AG09319 (cell line): ENCODE measurements around the gene WNT1.

Experiments
- DNase-seq: peaks from one replicate; pipeline ENCODE4 v3.0.0-alpha.2; 2010; ENCODE audit warnings: low read depth; ENCODE audit errors: extremely low read depth
- TF ChIP-seq, protein P1 (sequence below): IDR thresholded peaks from 2 replicates; pipeline ENCODE4 v1.5.1; 2011; ENCODE audit warnings: low read depth, mild to moderate bottlenecking, inconsistent platforms, low read length, moderate library complexity

Gene WNT1

DNA sequence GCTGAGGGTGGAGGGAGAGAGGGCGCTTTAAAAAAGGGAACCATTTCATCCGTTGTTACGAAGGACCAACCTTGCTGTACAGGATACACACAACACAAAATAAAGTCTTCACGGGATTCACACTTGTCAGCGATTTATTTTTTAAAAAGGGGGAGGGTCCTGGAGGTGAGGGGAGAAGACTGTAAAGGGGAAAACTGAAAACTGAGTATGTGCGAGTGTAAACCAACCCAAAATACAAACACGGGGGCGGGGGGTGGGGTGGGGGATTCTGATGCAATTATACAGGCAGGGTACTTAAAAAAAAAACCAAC, 41.0 kb downstream of the WNT1 start:
- DNase-seq = no peak
- TF ChIP-seq, protein P1, sequence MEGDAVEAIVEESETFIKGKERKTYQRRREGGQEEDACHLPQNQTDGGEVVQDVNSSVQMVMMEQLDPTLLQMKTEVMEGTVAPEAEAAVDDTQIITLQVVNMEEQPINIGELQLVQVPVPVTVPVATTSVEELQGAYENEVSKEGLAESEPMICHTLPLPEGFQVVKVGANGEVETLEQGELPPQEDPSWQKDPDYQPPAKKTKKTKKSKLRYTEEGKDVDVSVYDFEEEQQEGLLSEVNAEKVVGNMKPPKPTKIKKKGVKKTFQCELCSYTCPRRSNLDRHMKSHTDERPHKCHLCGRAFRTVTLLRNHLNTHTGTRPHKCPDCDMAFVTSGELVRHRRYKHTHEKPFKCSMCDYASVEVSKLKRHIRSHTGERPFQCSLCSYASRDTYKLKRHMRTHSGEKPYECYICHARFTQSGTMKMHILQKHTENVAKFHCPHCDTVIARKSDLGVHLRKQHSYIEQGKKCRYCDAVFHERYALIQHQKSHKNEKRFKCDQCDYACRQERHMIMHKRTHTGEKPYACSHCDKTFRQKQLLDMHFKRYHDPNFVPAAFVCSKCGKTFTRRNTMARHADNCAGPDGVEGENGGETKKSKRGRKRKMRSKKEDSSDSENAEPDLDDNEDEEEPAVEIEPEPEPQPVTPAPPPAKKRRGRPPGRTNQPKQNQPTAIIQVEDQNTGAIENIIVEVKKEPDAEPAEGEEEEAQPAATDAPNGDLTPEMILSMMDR = no peak

DNA sequence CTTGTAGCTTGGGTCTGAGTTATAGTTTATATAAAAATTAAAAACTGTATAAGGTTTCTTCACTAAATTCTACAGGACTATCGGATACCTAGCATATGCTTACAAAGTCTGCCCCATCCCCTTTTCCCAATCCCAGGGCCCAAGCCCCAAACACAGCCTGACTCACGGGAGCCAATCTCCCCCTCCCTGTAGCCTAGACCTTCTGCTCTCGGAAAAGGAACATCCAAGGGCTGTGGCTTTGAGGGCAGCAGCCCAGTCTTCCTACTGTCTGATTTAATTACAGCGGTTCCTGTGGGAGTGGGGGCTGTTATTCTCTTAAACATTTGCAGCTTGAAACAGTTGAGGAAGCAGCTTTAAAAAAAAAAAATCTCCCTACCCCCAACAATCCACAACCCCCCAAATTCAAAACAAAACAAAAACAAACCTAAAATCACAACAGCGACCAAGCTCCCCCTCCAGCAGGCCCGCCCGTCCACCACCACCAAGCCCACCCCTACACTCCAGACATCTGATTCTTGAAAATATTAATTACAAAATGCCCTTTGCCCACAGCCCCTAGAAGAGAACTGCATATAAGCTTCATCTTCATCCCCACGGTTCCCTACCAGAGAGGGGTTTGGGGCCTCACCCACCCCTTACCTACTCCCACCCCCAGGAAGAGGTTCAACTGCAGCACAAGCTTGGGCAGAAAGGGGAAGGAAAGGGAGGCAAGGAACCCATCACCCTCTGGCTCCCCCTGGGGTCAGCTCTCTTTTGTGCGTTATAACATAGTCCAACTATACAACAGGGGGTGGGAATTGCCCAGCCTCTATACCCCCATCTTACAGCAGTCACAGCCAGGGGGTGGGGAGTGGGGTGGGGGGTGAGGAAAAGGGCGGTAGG, 41.6 kb downstream of the WNT1 start:
- TF ChIP-seq, protein P1 = peak; percentile 26
- no peak for DNase-seq

DNA sequence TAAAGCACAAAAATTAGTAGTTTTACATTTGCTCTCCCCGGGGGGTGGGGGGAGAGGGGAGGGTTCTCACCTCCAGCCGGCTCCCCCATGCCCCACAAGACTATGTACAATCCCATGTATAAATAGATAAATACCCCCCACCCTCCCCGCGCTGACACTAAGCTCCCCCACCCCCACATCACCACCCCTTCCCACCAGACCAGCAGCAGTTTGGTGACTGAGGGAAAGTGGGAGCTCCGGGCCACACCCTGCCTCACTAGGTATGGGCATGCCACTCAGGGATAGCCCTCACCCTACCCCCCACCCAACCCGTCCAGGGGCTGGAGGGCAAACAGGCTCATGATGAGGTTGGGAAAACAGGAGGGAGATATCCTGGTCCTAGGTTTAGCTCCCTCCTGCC, 42.3 kb downstream of the WNT1 start:
- no peak for DNase-seq
- TF ChIP-seq, protein P1 = no peak

DNA sequence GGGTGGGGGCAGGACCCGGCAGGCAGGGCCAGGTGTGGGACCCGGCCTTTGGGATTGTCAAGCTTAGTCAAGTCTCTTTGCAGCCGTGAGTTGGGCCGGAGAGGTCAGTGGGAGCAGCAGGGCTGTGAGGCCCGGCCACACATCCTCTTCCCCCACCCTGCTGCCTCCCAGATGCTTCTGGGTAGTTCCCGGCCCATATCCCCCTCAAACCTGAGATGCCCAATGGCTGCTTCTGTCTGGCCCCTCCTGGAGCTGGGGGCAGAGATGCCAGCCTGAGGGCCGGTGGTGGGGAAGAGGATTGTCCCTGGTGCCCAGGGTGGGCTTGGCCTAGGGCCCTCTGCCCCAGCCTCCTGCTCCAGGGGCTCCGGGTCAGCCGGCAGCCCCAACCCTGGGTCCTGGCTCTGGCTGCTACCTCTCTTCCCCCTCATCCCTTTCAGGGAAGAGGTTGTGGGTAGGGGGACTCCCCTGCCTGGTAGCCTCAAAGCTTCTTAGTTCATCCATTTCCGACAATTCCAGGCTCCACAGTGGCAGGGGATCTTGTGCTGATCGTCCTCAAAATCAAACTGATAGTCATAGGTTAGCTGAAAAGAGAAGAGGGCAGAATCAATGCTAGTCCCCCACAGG, 43.3 kb downstream of the WNT1 start:
- TF ChIP-seq, protein P1 = no peak
- DNase-seq = no peak

DNA sequence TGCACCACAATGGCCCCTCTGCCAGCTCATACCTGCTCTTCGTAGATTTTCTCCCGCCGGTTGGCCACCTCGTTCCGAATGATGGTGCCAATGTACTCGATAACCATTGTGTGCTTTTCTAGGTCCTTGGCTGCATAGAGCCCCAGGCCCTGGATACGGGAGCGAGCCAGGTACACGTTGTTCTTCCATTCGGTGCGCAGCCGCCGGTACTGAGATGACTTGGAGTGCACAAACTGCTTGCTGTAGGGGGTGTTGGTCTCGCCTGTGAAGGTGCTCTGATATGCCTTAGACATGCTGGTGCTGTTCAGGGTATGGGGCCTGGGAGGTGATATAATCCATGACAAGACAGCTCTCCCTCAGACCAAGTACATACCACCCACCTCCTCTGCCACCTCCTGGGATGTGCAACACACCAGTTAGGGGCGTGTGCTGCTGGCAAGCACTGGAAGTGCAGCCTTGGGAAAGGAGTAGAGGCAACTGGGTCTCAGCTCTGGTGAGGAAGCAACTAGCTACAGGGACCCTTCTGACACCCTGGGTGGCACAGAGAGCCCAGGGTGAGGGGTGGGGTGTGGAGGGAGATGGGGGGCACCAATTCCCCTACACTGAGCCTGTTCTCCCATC, 44.5 kb downstream of the WNT1 start:
- no peak for DNase-seq
- TF ChIP-seq, protein P1 = no peak

DNA sequence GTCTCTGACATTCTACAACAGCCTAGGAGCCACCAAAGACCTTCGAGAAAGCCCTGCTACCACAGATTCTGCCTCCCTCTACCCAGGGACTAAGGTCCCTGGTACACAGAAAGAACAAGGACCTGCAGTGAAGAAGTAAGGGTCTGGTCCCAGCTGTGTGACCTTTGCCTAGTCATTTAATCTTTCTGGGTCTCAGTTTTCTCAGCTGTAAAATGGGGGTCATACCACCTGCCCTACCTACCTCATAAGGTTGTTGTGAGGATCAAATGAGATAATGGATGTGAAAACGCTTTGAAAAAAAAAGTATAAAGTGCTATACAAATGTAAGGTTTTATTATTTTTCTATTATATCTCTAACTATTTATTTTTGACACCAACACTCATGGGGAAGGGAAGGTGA, 45.7 kb downstream of the WNT1 start:
- no peak for DNase-seq
- TF ChIP-seq, protein P1 = no peak

DNA sequence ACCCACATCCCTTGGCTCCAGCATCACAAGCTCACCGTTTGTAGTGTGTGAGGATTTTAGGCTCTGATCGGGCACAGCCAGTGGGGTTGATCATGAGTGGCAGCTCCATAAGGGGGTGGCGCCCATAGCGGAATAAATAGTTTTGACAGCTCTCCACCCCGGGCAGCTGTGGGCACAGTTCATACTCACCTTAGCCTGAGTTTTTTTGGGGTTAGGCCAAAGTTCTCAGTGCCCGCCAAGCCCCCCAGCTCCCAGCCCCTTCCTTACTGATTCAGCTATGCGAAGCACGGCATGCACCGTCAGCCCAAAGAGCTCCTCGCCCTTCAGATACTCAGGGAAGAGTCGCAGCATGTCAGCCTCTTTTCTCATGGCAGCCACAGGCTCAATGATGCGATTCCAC, 46.4 kb downstream of the WNT1 start:
- TF ChIP-seq, protein P1 = no peak

More for the DNA sequence above, 46.4 kb downstream of the WNT1 start:
- DNase-seq = no peak
